HG02798 (cell line): Measurements from ENCODE around the gene CLCN1.

Source experiments
- ATAC-seq: cut with Tn5 transposase; IDR thresholded peaks from one replicate; pipeline ENCODE4 v1.9.1; 2021; ENCODE audit warnings: mild to moderate bottlenecking; ENCODE audit not compliant: unreplicated experiment, poor library complexity

The CLCN1 gene

GRCh38 chr7:143394777-143395176 lies 78.9 kb downstream of the CLCN1 start:
- ATAC-seq: no peak

GRCh38 chr7:143395187-143396149 lies 79.6 kb downstream of the CLCN1 start:
- no peak for ATAC-seq

GRCh38 chr7:143396182-143396581 lies 80.3 kb downstream of the CLCN1 start:
- ATAC-seq: no peak

GRCh38 chr7:143396625-143397556 lies 81.0 kb downstream of the CLCN1 start:
- no peak for ATAC-seq

- ATAC-seq: no peak
Measured at GRCh38 chr7:143397710-143398530, 82.0 kb downstream of the CLCN1 start.

GRCh38 chr7:143398616-143399015 lies 82.7 kb downstream of the CLCN1 start:
- no peak for ATAC-seq

- no peak for ATAC-seq
Measured at GRCh38 chr7:143399151-143399550, 83.2 kb downstream of the CLCN1 start.

GRCh38 chr7:143399642-143400041 lies 83.7 kb downstream of the CLCN1 start:
- ATAC-seq: no peak

GRCh38 chr7:143401265-143401664 lies 85.4 kb downstream of the CLCN1 start:
- ATAC-seq: no peak
